Activated CD4-positive, alpha-beta T cell treated with anti-CD3 and anti-CD28 coated beads, Interleukin-2, amount 50 U/mL, for 16 hours (primary cell): Measurements from ENCODE around the gene JKAMP.

Experiments used
- DNase-seq: peaks from one replicate; pipeline ENCODE4 v3.0.0-alpha.2; 2020

Gene JKAMP

GRCh38 chr14:59543873-59544272 lies 59.6 kb downstream of the JKAMP start:
- no peak for DNase-seq

GRCh38 chr14:59547310-59547709 lies 63.0 kb downstream of the JKAMP start:
- DNase-seq, result no peak
